ENCODE measurements around the gene PPFIA4. TPM values are rescaled to one million over a fixed set of nuclear protein-coding genes. Genes with fewer than 3 reads are reported as not detected.
A peak's percentile ranks its signal among the peaks of the same experiment; 100 is the strongest.

Gene PPFIA4
- polyA plus RNA-seq, 1 donor (not counting 4 experiments of a cell fraction or from before 2014, with no cell fraction given): 2.3 TPM

DNA sequence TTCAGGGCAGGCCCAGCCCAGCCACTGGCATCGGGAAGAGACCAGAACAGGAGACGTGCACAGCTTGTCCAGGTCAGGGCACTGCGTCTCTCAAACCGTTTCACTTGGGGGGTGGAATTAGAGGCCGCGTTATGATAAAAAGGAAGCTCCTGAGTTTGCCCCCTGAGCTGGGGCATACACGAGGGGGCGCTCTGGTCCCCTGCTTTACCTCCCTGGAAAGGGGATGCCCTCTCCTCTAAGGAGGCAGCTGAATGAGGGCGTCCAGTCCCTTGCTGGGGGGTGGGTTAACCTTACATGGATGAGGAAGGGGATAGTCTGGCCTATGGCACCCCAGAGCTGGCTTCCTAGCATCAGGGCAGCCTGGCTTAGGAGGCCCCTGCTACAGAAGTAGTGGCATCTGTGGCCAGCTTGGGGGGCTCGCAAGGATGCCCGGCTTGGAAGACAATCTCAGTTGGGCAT, 57.2 kb downstream of the PPFIA4 start:
- Histone ChIP-seq H4K20me1 (ENCODE audit: control insufficient read depth, extremely low read depth, insufficient read depth, low read length) (no peaks in the 10 kb centered on the region), H3K4me3 (ENCODE audit: control insufficient read depth in 2 of 3, extremely low read depth in 1 of 3, insufficient read depth in 2 of 3, low read depth in 1 of 3, low read length in 3 of 3) (no peak overlapping the region), H3K36me3 (ENCODE audit: control insufficient read depth in 2 of 2, extremely low read depth in 1 of 2, insufficient read depth in 2 of 2, low read length in 2 of 2) (no peaks in the 10 kb centered on the region), H3K9me3 (ENCODE audit: control insufficient read depth, low read depth, low read length) (no peaks in the 10 kb centered on the region), H2AFZ (ENCODE audit: control insufficient read depth, low read length) (no peak overlapping the region), H3K9ac (ENCODE audit: control insufficient read depth, extremely low read depth, insufficient read depth, low read length) (no peak overlapping the region), H3K27me3 (ENCODE audit: control insufficient read depth, extremely low read depth, insufficient read depth, low read length) (peaks cover 18% of the 10 kb centered on the region), H3K4me1 (ENCODE audit: control insufficient read depth, extremely low read depth, insufficient read depth, low read length) (no peaks in the 10 kb centered on the region), H3K27ac (ENCODE audit: control insufficient read depth, insufficient read depth, low read length) (no peak overlapping the region), H3K9me1 (ENCODE audit: control insufficient read depth, extremely low read depth, insufficient read depth, low read length) (no peaks in the 10 kb centered on the region), H3K4me2 (ENCODE audit: control insufficient read depth, extremely low read depth, insufficient read depth, low read depth, low read length) (no peak overlapping the region), H3K79me2 (ENCODE audit: control insufficient read depth, insufficient read depth, low read length) (no peaks in the 10 kb centered on the region)
- TF ChIP-seq, protein P1, sequence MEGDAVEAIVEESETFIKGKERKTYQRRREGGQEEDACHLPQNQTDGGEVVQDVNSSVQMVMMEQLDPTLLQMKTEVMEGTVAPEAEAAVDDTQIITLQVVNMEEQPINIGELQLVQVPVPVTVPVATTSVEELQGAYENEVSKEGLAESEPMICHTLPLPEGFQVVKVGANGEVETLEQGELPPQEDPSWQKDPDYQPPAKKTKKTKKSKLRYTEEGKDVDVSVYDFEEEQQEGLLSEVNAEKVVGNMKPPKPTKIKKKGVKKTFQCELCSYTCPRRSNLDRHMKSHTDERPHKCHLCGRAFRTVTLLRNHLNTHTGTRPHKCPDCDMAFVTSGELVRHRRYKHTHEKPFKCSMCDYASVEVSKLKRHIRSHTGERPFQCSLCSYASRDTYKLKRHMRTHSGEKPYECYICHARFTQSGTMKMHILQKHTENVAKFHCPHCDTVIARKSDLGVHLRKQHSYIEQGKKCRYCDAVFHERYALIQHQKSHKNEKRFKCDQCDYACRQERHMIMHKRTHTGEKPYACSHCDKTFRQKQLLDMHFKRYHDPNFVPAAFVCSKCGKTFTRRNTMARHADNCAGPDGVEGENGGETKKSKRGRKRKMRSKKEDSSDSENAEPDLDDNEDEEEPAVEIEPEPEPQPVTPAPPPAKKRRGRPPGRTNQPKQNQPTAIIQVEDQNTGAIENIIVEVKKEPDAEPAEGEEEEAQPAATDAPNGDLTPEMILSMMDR (optimal IDR thresholded peaks at IDR 0.05 in 1 of 3, IDR thresholded peaks at IDR 0.05 in 1 of 3, conservative IDR thresholded peaks at IDR 0.05 in 1 of 3; ENCODE audit: extremely low read depth in 1 of 3, insufficient read depth in 2 of 3, low read length in 3 of 3): peak in 1 of 3 experiments; percentile 4
- no peak for TF ChIP-seq EZH2 (IDR thresholded peaks at IDR 0.05; ENCODE audit: low read length)
- dilution Hi-C loops (cut with MboI; ENCODE audit: extremely low pct_ligation_motif_present, low sequenced_read_pairs): no loop called here
- FAIRE-seq (no peak), DNase-seq (ENCODE audit: low read depth, low spot score) (no peak)

DNA sequence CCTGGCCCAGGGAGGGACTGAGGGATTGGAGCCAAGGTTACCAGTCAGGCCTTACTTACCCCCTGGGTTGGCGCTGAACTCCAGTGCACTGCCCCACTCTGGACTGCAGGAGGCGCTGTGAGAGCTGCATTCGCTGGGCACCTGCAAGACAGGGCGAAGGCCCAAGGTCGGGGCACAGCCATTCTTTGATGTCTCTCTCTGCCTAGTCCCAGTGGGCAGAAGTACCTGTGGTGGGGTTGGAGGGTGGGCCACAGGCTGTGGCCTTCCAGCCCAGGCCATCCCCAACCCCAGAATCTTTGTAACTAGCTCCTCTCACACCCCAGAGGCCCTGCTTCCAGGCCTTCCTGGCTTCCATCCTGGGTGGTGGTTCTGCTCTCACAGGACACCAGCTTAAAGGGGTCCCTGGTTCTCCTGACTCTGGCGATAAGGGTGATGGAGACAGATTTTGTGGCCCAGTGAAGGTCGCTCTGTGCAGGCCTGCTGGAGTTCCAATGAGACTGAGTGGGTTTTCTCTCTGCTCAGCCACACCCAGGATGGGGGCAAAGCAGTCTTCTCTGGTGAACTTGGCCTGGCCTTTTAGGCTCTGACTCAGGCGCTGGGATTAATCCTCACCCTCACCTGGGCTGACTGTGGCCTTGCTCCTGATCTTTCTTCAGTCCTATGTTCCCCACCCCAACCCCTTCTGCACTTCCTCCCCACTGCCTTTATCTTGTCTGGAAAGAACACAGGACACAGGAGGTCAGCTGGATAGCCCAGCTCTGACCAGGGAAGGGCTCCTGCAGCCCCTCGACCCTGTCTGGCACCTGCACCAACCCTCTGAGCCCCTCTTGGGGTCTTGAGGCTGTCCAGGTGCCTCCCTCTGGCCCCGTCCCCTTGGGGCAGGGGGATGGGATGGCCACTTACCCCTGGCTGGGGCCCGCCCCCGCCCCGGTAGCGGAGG, 58.6 kb downstream of the PPFIA4 start:
- no peak overlapping the region for H2AFZ ChIP-seq (ENCODE audit: control insufficient read depth, low read length)
- TF ChIP-seq, protein P1 (optimal IDR thresholded peaks at IDR 0.05 in 1 of 3, IDR thresholded peaks at IDR 0.05 in 1 of 3, conservative IDR thresholded peaks at IDR 0.05 in 1 of 3; ENCODE audit: extremely low read depth in 1 of 3, insufficient read depth in 2 of 3, low read length in 3 of 3): peak; percentile 61 to 80 (median 69)
- TF ChIP-seq EZH2 (IDR thresholded peaks at IDR 0.05; ENCODE audit: low read length): no peak
- H4K20me1 ChIP-seq (ENCODE audit: control insufficient read depth, extremely low read depth, insufficient read depth, low read length): no peaks in the 10 kb centered on the region
- no peaks in the 10 kb centered on the region for H3K79me2 ChIP-seq (ENCODE audit: control insufficient read depth, insufficient read depth, low read length)
- no peak overlapping the region for H3K4me3 ChIP-seq (ENCODE audit: control insufficient read depth in 2 of 3, extremely low read depth in 1 of 3, insufficient read depth in 2 of 3, low read depth in 1 of 3, low read length in 3 of 3)
- H3K4me1 ChIP-seq (ENCODE audit: control insufficient read depth, extremely low read depth, insufficient read depth, low read length): peaks cover 10% of the 10 kb centered on the region
- FAIRE-seq (no peak), DNase-seq (ENCODE audit: low read depth, low spot score) (no peak)
- no peaks in the 10 kb centered on the region for H3K9me1 ChIP-seq (ENCODE audit: control insufficient read depth, extremely low read depth, insufficient read depth, low read length)
- H3K27me3 ChIP-seq (ENCODE audit: control insufficient read depth, extremely low read depth, insufficient read depth, low read length): peaks cover 15% of the 10 kb centered on the region
- no peak overlapping the region for H3K9ac ChIP-seq (ENCODE audit: control insufficient read depth, extremely low read depth, insufficient read depth, low read length)
- H3K4me2 ChIP-seq (ENCODE audit: control insufficient read depth, extremely low read depth, insufficient read depth, low read depth, low read length): no peak overlapping the region
- dilution Hi-C loops (cut with MboI; ENCODE audit: extremely low pct_ligation_motif_present, low sequenced_read_pairs): no loop called here
- no peaks in the 10 kb centered on the region for H3K36me3 ChIP-seq (ENCODE audit: control insufficient read depth in 2 of 2, extremely low read depth in 1 of 2, insufficient read depth in 2 of 2, low read length in 2 of 2)
- no peaks in the 10 kb centered on the region for H3K9me3 ChIP-seq (ENCODE audit: control insufficient read depth, low read depth, low read length)
- H3K27ac ChIP-seq (ENCODE audit: control insufficient read depth, insufficient read depth, low read length): no peak overlapping the region
